CD4-positive, alpha-beta T cell (primary cell): ENCODE data around the gene U2AF1L4. TPM values are rescaled to one million over a fixed set of nuclear protein-coding genes. Genes with fewer than 3 reads are reported as not detected.
A peak's percentile ranks its signal among the peaks of the same experiment; 100 is the strongest.

Source experiments
- ATAC-seq: fragments of 200-7000 bp; cut with Tn5 transposase; one replicate; pipeline ENCODE4 v1.10.0; 2022; ENCODE audit warnings: mild to moderate bottlenecking; ENCODE audit not compliant: poor library complexity
- CTCF ChIA-PET: fragments of 350-600 bp; sonication (Branson Sonifier 250); formaldehyde crosslinking; loops from one replicate; lab custom pipeline; 2021; ENCODE audit warnings: antibody characterized with exemption, inconsistent platforms; lab: Charles Lee
- POLR2A ChIA-PET: fragments of 350-600 bp; sonication (Branson Sonifier 250); formaldehyde crosslinking; loops from one replicate; lab custom pipeline; 2021; ENCODE audit warnings: antibody characterized with exemption, inconsistent platforms; lab: Charles Lee
- DNase-seq, 14 experiments: peaks; one replicate each; pipeline ENCODE4 v3.0.0-alpha.2; 2013 to 2020; ENCODE audit warnings: mixed read lengths in 2 of 14
- H3K27ac ChIP-seq, 2 donors: one replicate each; pipeline versions ENCODE4 v1.5.1 to v1.7.0; 2013; ENCODE audit warnings: low read length in 2 of 2, low read depth in 1 of 2, mild to moderate bottlenecking in 1 of 2
- H3K27me3 ChIP-seq, 2 experiments: 1 replicate in 1 of 2; 2 replicates in 1 of 2; pipeline versions ENCODE4 v1.6.1 to v1.7.0; 2013; ENCODE audit warnings: low read length in 2 of 2, control low read depth in 1 of 2, mild to moderate bottlenecking in 1 of 2, moderate library complexity in 1 of 2; ENCODE audit not compliant: insufficient read depth in 2 of 2, control insufficient read depth in 1 of 2
- H3K36me3 ChIP-seq: one replicate; pipeline ENCODE4 v1.6.1; 2013; ENCODE audit warnings: low read length, control low read depth; ENCODE audit not compliant: insufficient read depth
- H3K4me1 ChIP-seq: one replicate; pipeline ENCODE4 v1.6.1; 2013; ENCODE audit warnings: low read length, control low read depth; ENCODE audit not compliant: insufficient read depth
- H3K4me3 ChIP-seq: one replicate; pipeline ENCODE4 v1.5.1; 2013; ENCODE audit warnings: mild to moderate bottlenecking, low read length, moderate library complexity
- H3K9me3 ChIP-seq, 2 experiments: 1 replicate in 1 of 2; 2 replicates in 1 of 2; pipeline versions ENCODE4 v1.6.1 to v1.7.0; 2013; ENCODE audit warnings: low read length in 2 of 2, mild to moderate bottlenecking in 2 of 2, control low read depth in 1 of 2, moderate library complexity in 1 of 2; ENCODE audit not compliant: control insufficient read depth in 1 of 2, insufficient read depth in 1 of 2
- H3K27ac Mint-ChIP-seq: one replicate; pipeline ENCODE4 v1.8.0; 2020; ENCODE audit warnings: mixed read lengths
- H3K27me3 Mint-ChIP-seq: one replicate; pipeline ENCODE4 v1.8.0; 2021; ENCODE audit warnings: mixed read lengths
- H3K36me3 Mint-ChIP-seq: one replicate; pipeline ENCODE4 v1.8.0; 2021; ENCODE audit warnings: low read depth, mixed read lengths
- H3K4me1 Mint-ChIP-seq: one replicate; pipeline ENCODE4 v1.8.0; 2021; ENCODE audit warnings: low read depth, mixed read lengths
- H3K4me3 Mint-ChIP-seq: one replicate; pipeline ENCODE4 v1.8.0; 2020; ENCODE audit warnings: mild to moderate bottlenecking, mixed read lengths
- H3K9me3 Mint-ChIP-seq: one replicate; pipeline ENCODE4 v1.8.0; 2020; ENCODE audit warnings: mixed read lengths
- intact Hi-C, 2 experiments: fragments of 100-400 bp; cut with DNase I in 1 of 2; cut with micrococcal nuclease in 1 of 2; formaldehyde crosslinking; loops; one replicate each; pipeline versions ENCODE4 v1.15.1 to v1.9.0; 2023 to 2025; cut with DNase I, micrococcal nuclease
- total RNA-seq, 174 experiments: library from RNA in 2 of 174; stranded (reverse) in 2 of 174; gene quantifications; one replicate each; pipeline ENCODE4 v1.2.3 and lab custom pipeline; 2021 to 2026
- TF ChIP-seq, protein P1 (sequence below): fragments of 200-600 bp; IDR thresholded peaks from one replicate; pipeline ENCODE4 v1.8.0; 2022; ENCODE audit warnings: antibody characterized with exemption, mild to moderate bottlenecking

Gene U2AF1L4
- total RNA-seq, 2 experiments from 2014 or later = 74.6 to 85.8 TPM

DNA sequence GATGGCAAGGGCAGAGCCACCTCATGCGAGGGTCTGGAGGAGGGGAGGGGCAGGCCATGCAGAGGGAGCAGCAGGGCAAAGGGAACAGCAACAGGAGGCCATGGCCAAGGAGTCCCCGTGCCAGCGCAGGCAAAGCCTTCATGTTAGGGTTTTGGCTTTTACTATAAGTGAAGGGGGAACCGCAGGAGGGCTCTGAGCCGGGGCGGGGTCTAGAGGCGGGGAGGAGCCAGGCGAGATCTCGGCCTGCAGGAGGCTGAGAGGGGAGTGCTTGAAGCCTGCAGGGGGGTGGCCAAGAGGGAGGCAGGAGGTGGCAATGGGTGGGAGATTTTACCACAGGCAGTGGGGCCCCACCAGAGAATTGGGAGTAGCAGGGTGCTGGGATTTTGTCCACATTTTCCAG is 36.4 kb upstream of the U2AF1L4 start:
- intact Hi-C loops = no loop called here
- no peak overlapping the region for H3K27ac ChIP-seq
- POLR2A ChIA-PET = no interaction called here
- Mint-ChIP-seq H3K36me3 (peaks cover 17% of the 10 kb centered on the region), H3K27ac (no peak overlapping the region), H3K4me1 (peaks cover 5% of the 10 kb centered on the region), H3K27me3 (no peaks in the 10 kb centered on the region), H3K4me3 (no peak overlapping the region), H3K9me3 (no peaks in the 10 kb centered on the region)
- H3K4me1 ChIP-seq = peaks cover 3% of the 10 kb centered on the region
- DNase-seq = no peak
- H3K4me3 ChIP-seq = no peak overlapping the region
- H3K27me3 ChIP-seq = no peaks in the 10 kb centered on the region
- H3K36me3 ChIP-seq = peaks cover 13% of the 10 kb centered on the region
- no peaks in the 10 kb centered on the region for H3K9me3 ChIP-seq
- ATAC-seq = no peak
- CTCF ChIA-PET = no interaction called here
- TF ChIP-seq, protein P1, sequence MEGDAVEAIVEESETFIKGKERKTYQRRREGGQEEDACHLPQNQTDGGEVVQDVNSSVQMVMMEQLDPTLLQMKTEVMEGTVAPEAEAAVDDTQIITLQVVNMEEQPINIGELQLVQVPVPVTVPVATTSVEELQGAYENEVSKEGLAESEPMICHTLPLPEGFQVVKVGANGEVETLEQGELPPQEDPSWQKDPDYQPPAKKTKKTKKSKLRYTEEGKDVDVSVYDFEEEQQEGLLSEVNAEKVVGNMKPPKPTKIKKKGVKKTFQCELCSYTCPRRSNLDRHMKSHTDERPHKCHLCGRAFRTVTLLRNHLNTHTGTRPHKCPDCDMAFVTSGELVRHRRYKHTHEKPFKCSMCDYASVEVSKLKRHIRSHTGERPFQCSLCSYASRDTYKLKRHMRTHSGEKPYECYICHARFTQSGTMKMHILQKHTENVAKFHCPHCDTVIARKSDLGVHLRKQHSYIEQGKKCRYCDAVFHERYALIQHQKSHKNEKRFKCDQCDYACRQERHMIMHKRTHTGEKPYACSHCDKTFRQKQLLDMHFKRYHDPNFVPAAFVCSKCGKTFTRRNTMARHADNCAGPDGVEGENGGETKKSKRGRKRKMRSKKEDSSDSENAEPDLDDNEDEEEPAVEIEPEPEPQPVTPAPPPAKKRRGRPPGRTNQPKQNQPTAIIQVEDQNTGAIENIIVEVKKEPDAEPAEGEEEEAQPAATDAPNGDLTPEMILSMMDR = no peak

DNA sequence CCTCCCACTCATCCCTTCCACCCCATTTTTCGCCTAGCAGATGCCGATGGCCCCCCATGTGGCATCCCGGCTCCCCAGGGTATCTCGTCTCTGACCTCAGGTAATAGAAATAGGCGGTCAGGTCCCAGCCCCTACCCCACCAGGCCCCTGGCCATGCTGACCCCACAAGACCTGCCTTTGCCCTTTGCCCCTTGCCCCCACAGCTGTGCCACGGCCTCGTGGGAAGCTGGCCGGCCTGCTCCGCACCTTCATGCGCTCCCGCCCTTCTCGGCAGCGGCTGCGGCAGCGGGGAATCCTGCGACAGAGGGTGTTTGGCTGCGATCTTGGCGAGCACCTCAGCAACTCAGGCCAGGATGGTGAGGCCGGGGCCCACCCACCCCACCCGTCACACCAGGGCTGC is 35.5 kb upstream of the U2AF1L4 start:
- H3K9me3 ChIP-seq = no peaks in the 10 kb centered on the region
- peak in 1 of 14 experiments; percentile 11 for DNase-seq
- no peak overlapping the region for H3K4me3 ChIP-seq
- TF ChIP-seq, protein P1 = no peak
- no peaks in the 10 kb centered on the region for H3K9me3 Mint-ChIP-seq
- H3K27me3 Mint-ChIP-seq = no peaks in the 10 kb centered on the region
- ChIA-PET CTCF (no interaction called here), POLR2A (no interaction called here)
- intact Hi-C loops = no loop called here
- peaks cover 17% of the 10 kb centered on the region for H3K36me3 Mint-ChIP-seq
- H3K4me1 ChIP-seq = peaks cover 13% of the 10 kb centered on the region
- no peak overlapping the region for H3K27ac Mint-ChIP-seq
- peaks cover 12% of the 10 kb centered on the region for H3K4me1 Mint-ChIP-seq
- no peak overlapping the region for H3K4me3 Mint-ChIP-seq
- H3K27ac ChIP-seq = no peak overlapping the region
- ATAC-seq = no peak
- no peaks in the 10 kb centered on the region for H3K27me3 ChIP-seq
- H3K36me3 ChIP-seq = peaks cover 10% of the 10 kb centered on the region

DNA sequence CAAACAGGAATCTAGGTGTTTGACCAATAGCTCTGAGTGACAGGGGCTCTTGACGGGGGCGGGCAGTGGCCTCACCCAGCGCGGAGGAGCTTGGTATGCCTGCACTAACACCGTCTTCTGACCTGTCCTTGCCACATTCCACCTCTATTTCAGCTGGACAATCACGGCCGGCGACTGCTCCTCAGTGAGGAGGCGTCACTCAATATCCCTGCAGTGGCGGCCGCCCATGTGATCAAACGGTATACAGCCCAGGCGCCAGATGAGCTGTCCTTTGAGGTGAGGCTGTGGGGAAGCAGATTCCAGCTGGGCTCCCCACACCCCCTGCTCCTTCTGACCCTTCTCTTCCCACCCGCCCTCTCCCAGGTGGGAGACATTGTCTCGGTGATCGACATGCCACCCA is 34.8 kb upstream of the U2AF1L4 start:
- ChIA-PET CTCF (no interaction called here), POLR2A (no interaction called here)
- ATAC-seq (no peak), DNase-seq (no peak)
- Histone ChIP-seq H3K27me3 (no peaks in the 10 kb centered on the region), H3K9me3 (no peaks in the 10 kb centered on the region), H3K36me3 (peaks cover 10% of the 10 kb centered on the region), H3K27ac (no peak overlapping the region), H3K4me3 (no peak overlapping the region), H3K4me1 (peaks cover 15% of the 10 kb centered on the region)
- no peak overlapping the region for H3K27ac Mint-ChIP-seq
- H3K27me3 Mint-ChIP-seq = no peaks in the 10 kb centered on the region
- intact Hi-C loops = no loop called here
- peaks cover 15% of the 10 kb centered on the region for H3K4me1 Mint-ChIP-seq
- no peaks in the 10 kb centered on the region for H3K9me3 Mint-ChIP-seq
- no peak overlapping the region for H3K4me3 Mint-ChIP-seq
- TF ChIP-seq, protein P1 = no peak
- peaks cover 17% of the 10 kb centered on the region for H3K36me3 Mint-ChIP-seq
